Measurements from ENCODE around the gene CLDN15. TPM values are rescaled to one million over a fixed set of nuclear protein-coding genes. Genes with fewer than 3 reads are reported as not detected.
"Not testable (repeated sequence)": the region's sequence is repeated elsewhere in the genome, so short reads cannot be mapped to it uniquely, and the experiment has no call there.

CLDN15 gene
- total RNA-seq, 2 experiments from 2014 or later = 12.6 to 15.2 TPM

DNA sequence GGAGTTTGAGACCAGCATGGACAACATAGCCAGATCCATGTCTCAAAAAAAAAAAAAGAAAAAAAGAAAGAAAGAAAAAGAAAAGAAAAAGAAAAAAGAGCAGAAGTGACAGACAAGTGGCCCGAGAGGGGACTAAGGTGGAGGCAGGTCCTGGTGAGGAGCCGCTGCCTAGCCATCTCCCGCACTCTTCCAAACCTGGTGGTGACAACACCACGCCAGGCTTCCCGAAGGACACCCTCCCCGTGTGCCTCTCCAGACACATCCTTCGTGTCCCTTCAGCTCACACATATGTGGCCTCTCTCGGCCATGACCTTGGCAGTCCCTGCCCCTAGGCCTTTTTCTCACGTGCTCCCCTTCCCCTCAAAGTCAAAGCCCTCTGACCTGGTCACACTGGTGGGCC, 47.6 kb upstream of the CLDN15 start:
- peaks cover 5% of the 10 kb centered on the region for H3K4me1 Mint-ChIP-seq (ENCODE audit: low read depth)
- no peak overlapping the region for H3K4me3 ChIP-seq (ENCODE audit: low read length)
- H3K4me3 Mint-ChIP-seq = no peak overlapping the region
- no peaks in the 10 kb centered on the region for H3K36me3 Mint-ChIP-seq (ENCODE audit: low read depth)
- peaks cover 7% of the 10 kb centered on the region for H3K4me1 ChIP-seq (ENCODE audit: insufficient read depth, low read length)
- H3K27ac Mint-ChIP-seq = no peak overlapping the region
- ChIA-PET CTCF (interaction anchor here (0.6 kb wide), 1 partner anchor 390 kb away, joined by 6 read pairs; no protein-coding TSS in a partner anchor), POLR2A (no interaction called here)
- peaks cover 12% of the 10 kb centered on the region for H3K27me3 Mint-ChIP-seq
- no peak for ATAC-seq (ENCODE audit: poor library complexity)
- no peaks in the 10 kb centered on the region for H3K9me3 ChIP-seq (ENCODE audit: control insufficient read depth in 1 of 2, insufficient read depth in 1 of 2, low read length in 2 of 2)
- H3K36me3 ChIP-seq (ENCODE audit: insufficient read depth, low read length) = no peaks in the 10 kb centered on the region
- TF ChIP-seq, protein P1, sequence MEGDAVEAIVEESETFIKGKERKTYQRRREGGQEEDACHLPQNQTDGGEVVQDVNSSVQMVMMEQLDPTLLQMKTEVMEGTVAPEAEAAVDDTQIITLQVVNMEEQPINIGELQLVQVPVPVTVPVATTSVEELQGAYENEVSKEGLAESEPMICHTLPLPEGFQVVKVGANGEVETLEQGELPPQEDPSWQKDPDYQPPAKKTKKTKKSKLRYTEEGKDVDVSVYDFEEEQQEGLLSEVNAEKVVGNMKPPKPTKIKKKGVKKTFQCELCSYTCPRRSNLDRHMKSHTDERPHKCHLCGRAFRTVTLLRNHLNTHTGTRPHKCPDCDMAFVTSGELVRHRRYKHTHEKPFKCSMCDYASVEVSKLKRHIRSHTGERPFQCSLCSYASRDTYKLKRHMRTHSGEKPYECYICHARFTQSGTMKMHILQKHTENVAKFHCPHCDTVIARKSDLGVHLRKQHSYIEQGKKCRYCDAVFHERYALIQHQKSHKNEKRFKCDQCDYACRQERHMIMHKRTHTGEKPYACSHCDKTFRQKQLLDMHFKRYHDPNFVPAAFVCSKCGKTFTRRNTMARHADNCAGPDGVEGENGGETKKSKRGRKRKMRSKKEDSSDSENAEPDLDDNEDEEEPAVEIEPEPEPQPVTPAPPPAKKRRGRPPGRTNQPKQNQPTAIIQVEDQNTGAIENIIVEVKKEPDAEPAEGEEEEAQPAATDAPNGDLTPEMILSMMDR (IDR thresholded peaks at IDR 0.05) = no peak
- intact Hi-C loops (cut with DNase I, micrococcal nuclease) = loop anchor here in 1 of 2 experiments (5.0 to 10.0 kb wide), 3 partner anchors 160 to 1303 kb away; partner anchors contain the start of gene ACHE
- no peak for DNase-seq
- no peaks in the 10 kb centered on the region for H3K27me3 ChIP-seq (ENCODE audit: control insufficient read depth in 1 of 2, insufficient read depth in 2 of 2, low read length in 2 of 2)
- H3K27ac ChIP-seq (ENCODE audit: low read depth in 1 of 2, low read length in 2 of 2) = no peak overlapping the region
- no peaks in the 10 kb centered on the region for H3K9me3 Mint-ChIP-seq

DNA sequence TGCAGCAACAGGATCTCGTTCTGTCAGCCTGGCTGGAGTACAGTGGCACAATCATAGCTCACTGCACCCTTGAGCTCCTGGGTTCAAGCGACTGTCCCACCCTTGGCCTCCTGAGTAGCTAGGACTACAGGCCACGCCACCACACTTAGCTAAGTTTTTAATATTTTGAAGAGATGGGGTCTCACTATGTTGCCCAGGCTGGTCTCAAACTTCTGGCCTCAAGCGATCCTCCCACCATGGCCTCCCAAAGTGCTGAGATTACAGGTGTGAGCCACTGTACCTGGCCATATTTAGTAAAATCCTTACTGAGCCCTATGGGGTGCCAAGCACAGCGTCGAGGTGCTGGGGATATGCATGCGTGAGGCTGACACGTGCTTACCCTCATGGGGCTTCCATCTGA, 43.3 kb upstream of the CLDN15 start:
- H3K36me3 Mint-ChIP-seq (ENCODE audit: low read depth); H3K4me3 Mint-ChIP-seq; H3K4me1 Mint-ChIP-seq (ENCODE audit: low read depth); POLR2A ChIA-PET; H3K27ac ChIP-seq (ENCODE audit: low read depth in 1 of 2, low read length in 2 of 2); H3K4me3 ChIP-seq (ENCODE audit: low read length); DNase-seq; H3K9me3 ChIP-seq (ENCODE audit: control insufficient read depth in 1 of 2, insufficient read depth in 1 of 2, low read length in 2 of 2); H3K27me3 ChIP-seq (ENCODE audit: control insufficient read depth in 1 of 2, insufficient read depth in 2 of 2, low read length in 2 of 2); ATAC-seq (ENCODE audit: poor library complexity); CTCF ChIA-PET; H3K36me3 ChIP-seq (ENCODE audit: insufficient read depth, low read length); H3K27ac Mint-ChIP-seq; H3K4me1 ChIP-seq (ENCODE audit: insufficient read depth, low read length); H3K9me3 Mint-ChIP-seq: not testable (repeated sequence)
- intact Hi-C loops (cut with DNase I, micrococcal nuclease) = loop anchor here in 1 of 2 experiments (10.0 kb wide), 2 partner anchors 164 to 386 kb away; partner anchors contain the start of gene ACHE
- peaks cover 16% of the 10 kb centered on the region for H3K27me3 Mint-ChIP-seq

DNA sequence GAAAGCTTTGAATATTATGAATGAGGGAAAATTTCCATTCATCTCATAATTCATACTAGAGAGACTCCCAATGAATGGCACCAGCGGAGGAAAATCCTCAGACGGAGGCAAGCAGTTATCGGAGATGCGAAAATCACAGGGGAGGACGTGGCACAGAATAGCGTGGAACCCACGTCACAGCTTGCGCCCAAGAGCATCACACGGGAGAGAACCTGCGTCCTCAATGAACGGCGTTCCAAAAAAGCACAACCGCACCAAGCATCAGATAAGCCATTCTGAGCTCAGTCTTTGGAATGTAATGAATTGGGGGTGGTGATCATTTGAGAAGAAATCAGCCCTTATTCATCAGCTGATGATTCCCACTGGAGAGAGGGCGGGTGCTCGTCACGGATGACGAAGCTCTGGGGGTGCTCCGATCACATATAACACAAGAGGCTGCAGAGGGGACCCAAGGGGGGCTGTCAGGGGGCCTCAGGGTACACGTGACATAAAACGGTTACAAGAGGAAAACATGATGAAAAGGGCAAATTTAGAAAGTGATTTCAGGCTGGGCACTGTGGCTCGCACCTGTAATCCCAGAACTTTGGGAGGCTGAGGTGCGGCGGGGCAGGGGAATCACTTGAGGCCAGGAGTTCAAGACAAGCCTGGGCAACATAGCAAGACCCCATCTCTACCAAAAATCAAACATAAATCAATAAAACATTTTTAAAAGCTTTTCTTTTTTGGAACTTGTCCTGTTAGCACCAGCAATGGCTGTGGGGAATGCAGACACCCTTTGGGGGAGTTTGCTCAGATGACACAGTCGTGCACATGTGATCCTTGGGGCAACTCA, 41.1 kb upstream of the CLDN15 start:
- Histone ChIP-seq H3K4me1 (ENCODE audit: insufficient read depth, low read length) (peaks cover 5% of the 10 kb centered on the region), H3K9me3 (ENCODE audit: control insufficient read depth in 1 of 2, insufficient read depth in 1 of 2, low read length in 2 of 2) (no peaks in the 10 kb centered on the region), H3K27ac (ENCODE audit: low read depth in 1 of 2, low read length in 2 of 2) (no peak overlapping the region), H3K27me3 (ENCODE audit: control insufficient read depth in 1 of 2, insufficient read depth in 2 of 2, low read length in 2 of 2) (peaks cover 2 to 5% of the 10 kb centered on the region in 2 experiments), H3K36me3 (ENCODE audit: insufficient read depth, low read length) (no peaks in the 10 kb centered on the region), H3K4me3 (ENCODE audit: low read length) (no peak overlapping the region)
- DNase-seq (no peak), ATAC-seq (ENCODE audit: poor library complexity) (no peak)
- CTCF ChIA-PET = no interaction called here
- intact Hi-C loops (cut with DNase I, micrococcal nuclease) = no loop called here
- H3K9me3 Mint-ChIP-seq = no peaks in the 10 kb centered on the region
- H3K4me1 Mint-ChIP-seq (ENCODE audit: low read depth) = peaks cover 5% of the 10 kb centered on the region
- POLR2A ChIA-PET = no interaction called here
- H3K36me3 Mint-ChIP-seq (ENCODE audit: low read depth) = no peaks in the 10 kb centered on the region
- TF ChIP-seq, protein P1 (IDR thresholded peaks at IDR 0.05) = no peak
- H3K27ac Mint-ChIP-seq = no peak overlapping the region
- peaks cover 16% of the 10 kb centered on the region for H3K27me3 Mint-ChIP-seq
- H3K4me3 Mint-ChIP-seq = no peak overlapping the region

Data from CD4-positive, alpha-beta T cell (primary cell).